Measurements from ENCODE around the gene WDR1.

Gene WDR1

GRCh38 chr4:10077483-10078335 lies 38.9 kb downstream of the WDR1 start:
- TF ChIP-seq, protein P1, sequence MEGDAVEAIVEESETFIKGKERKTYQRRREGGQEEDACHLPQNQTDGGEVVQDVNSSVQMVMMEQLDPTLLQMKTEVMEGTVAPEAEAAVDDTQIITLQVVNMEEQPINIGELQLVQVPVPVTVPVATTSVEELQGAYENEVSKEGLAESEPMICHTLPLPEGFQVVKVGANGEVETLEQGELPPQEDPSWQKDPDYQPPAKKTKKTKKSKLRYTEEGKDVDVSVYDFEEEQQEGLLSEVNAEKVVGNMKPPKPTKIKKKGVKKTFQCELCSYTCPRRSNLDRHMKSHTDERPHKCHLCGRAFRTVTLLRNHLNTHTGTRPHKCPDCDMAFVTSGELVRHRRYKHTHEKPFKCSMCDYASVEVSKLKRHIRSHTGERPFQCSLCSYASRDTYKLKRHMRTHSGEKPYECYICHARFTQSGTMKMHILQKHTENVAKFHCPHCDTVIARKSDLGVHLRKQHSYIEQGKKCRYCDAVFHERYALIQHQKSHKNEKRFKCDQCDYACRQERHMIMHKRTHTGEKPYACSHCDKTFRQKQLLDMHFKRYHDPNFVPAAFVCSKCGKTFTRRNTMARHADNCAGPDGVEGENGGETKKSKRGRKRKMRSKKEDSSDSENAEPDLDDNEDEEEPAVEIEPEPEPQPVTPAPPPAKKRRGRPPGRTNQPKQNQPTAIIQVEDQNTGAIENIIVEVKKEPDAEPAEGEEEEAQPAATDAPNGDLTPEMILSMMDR (IDR thresholded peaks at IDR 0.05; ENCODE audit: low read depth, low read length): no peak
- no peak overlapping the region for H3K4me3 ChIP-seq (ENCODE audit: low read depth, low read length)

DNA sequence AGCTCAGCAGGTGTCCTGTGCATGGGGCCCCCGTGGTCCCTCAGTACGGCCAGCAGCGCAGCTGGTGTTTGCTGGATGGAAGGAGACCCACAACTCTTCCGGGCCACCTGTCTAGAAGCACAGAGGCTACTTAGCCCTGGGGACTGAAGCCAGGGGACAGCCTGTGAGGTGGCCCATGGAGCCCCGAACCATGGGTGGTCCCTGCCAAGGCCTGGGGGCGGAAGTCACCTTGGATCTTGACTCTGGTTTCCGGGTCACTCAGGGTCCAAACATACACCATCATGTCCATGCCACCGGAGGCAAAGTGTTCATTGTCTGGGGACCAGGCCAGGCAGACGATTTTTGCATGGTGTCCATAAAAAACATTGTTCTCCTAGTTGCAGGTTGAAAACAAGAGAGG lies 39.5 kb downstream of the WDR1 start:
- TF ChIP-seq, protein P1 (IDR thresholded peaks at IDR 0.05; ENCODE audit: low read depth, low read length): no peak
- H3K4me3 ChIP-seq (ENCODE audit: low read depth, low read length): no peak overlapping the region

- no peak overlapping the region for H3K4me3 ChIP-seq (ENCODE audit: low read depth, low read length)
- TF ChIP-seq, protein P1 (IDR thresholded peaks at IDR 0.05; ENCODE audit: low read depth, low read length): no peak
These were observed 40.6 kb downstream of the WDR1 start for GRCh38 chr4:10075953-10076391.

GRCh38 chr4:10075158-10075863 lies 41.3 kb downstream of the WDR1 start:
- no peak overlapping the region for H3K4me3 ChIP-seq (ENCODE audit: low read depth, low read length)
- TF ChIP-seq, protein P1 (IDR thresholded peaks at IDR 0.05; ENCODE audit: low read depth, low read length): no peak

GRCh38 chr4:10074767-10075105 lies 41.9 kb downstream of the WDR1 start:
- no peak overlapping the region for H3K4me3 ChIP-seq (ENCODE audit: low read depth, low read length)
- TF ChIP-seq, protein P1 (IDR thresholded peaks at IDR 0.05; ENCODE audit: low read depth, low read length): peak; percentile 60

DNA sequence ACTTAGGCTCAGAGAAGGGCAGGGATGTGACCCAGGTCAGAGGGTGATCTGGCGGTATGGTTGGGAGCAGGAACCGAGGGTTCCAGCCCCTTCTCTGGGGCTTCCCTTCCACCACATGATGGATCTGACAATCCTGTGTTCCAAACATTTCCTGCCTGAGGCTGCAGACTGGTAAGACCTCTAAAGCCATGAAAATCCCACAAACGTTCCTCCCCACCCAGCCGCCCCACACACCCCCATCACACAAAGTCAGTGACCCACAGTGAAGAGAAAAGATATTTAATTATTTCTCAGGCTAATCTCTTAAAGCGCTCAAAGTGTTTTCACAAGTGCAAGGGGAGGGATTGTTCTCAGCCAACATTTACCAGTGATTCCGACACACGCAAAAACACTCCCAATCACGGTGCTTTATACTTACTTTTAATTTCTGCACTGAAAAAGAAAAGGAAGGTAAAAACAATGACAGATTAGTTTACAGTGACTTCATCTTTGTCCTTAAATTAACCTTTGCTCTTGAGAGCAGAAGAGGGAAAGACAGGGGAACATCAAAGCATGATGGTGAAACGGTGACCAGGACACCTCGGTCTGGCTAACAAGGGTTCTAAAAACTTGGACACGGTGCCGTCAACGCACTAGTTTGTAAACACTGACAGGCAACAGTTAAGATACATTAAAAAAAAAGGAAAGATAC lies 42.4 kb downstream of the WDR1 start:
- H3K4me3 ChIP-seq (ENCODE audit: low read depth, low read length): no peak overlapping the region
- TF ChIP-seq, protein P1 (IDR thresholded peaks at IDR 0.05; ENCODE audit: low read depth, low read length): no peak

Measured in WI38 (cell line).